GM06990 (cell line): ENCODE measurements around the gene DTNB.

Experiments
- DNase-seq: peaks from one replicate; pipeline ENCODE4 v3.0.0-alpha.2; 2011; ENCODE audit not compliant: insufficient read length; ENCODE audit errors: extremely low read depth
- H3K27me3 ChIP-seq: replicated peaks from 2 replicates; pipeline ENCODE4 v1.6.0; 2011; ENCODE audit warnings: low read length; ENCODE audit not compliant: control insufficient read depth, insufficient read depth
- H3K36me3 ChIP-seq: 2 replicates; pipeline ENCODE4 v1.5.1; 2011; ENCODE audit warnings: low read length; ENCODE audit not compliant: control insufficient read depth, insufficient read depth
- H3K4me3 ChIP-seq: replicated peaks from 2 replicates; pipeline ENCODE4 v1.5.1; 2011; ENCODE audit warnings: low read depth, mild to moderate bottlenecking, control low read depth, low read length
- CTCF ChIP-seq: IDR thresholded peaks from 2 replicates; pipeline ENCODE4 v1.5.1; 2011; ENCODE audit warnings: low read length, control low read depth, mild to moderate bottlenecking, inconsistent platforms; ENCODE audit not compliant: insufficient read depth, poor library complexity, severe bottlenecking

DTNB gene

DNA sequence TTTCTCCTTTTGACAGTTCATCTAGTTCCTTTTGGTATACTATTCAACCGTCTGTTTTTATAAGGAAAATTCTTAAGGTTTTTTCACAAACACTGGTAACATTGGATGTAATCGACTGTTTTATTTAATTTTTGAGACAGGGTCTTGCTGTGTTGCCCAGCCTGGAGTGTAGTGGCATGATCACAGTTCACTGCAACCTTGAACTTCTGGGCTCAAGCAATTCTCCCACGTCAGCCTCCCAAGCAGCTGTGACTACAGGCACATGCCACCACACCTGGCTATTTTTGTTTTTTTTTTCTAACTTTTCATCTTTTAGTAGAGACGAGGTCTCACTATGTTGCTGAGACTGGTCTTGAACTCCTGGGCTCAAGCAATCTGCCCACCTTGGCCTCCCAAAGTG is 227.3 kb downstream of the DTNB start:
- Histone ChIP-seq H3K36me3 (no peaks in the 10 kb centered on the region), H3K27me3 (no peaks in the 10 kb centered on the region), H3K4me3 (no peak overlapping the region)
- TF ChIP-seq CTCF: no peak
- no peak for DNase-seq

DNA sequence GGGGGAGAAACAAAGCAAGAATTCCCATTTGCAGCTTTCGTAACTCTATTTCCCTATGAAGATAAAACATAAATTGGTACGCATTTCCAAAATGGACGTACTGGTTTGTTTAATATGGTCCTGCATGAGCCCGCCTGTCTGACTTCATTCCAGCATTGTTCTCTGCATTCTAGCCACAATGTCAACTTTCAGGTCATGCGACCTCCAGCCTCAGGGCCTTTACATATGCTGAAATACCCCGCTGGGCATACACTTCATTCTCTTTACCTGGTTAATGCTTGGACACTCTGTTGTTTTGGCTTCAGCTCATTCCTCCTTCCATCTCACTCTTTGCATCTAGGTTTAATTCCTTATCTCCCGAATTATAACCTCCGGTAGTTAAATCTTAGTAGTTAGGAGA is 227.9 kb downstream of the DTNB start:
- no peak for DNase-seq
- H3K4me3 ChIP-seq: no peak overlapping the region
- no peaks in the 10 kb centered on the region for H3K36me3 ChIP-seq
- no peaks in the 10 kb centered on the region for H3K27me3 ChIP-seq
- TF ChIP-seq CTCF: no peak

DNA sequence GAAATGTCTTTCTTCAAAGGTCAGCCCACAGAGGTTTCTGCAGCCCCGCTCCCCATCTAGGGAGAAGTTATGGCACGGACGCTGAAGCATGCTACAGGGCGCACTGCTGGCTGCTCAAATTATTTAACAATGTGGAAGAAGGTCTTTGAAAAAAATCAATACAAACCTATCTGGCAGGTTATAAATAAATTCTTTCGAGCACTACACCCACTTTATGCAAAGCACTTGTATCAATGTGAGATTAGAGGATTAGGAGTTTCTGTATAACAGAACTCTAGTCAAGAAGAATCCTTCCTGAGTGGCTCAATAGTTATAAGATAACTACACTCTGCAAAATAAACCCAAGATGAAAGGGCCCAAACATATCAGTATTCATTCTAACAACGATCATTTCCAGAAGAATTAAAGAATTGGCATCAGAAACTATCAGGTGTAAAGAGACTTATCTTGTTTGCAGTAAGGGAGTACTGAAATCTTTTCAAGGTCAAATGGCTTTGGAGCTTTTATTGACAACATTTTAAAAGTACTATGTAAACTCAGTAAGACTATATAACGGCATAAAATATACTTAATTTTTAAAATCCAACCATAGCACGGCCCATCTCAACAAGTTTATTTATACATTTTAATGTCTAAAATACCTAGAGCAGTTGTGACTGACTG is 228.6 kb downstream of the DTNB start:
- no peak for DNase-seq
- Histone ChIP-seq H3K27me3 (no peaks in the 10 kb centered on the region), H3K36me3 (no peaks in the 10 kb centered on the region), H3K4me3 (no peak overlapping the region)
- no peak for TF ChIP-seq CTCF

DNA sequence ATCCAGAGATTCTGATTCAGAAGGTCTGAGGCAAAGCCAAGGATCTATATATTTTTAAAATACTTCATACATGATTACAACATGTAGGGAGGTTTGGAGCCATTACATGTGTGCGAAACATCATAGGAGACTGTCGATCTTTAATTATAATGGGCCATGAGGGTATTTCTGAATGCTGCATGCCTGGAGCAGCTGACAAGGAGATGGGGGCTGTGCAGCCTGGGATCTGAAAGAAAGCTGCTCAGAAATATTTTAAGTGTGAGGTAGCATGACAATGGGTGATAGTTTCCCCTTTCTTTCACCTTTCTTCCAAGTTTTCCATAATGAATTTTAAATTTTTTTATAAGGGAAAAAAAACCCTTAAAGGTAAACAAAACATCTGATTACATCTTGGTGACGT is 229.6 kb downstream of the DTNB start:
- no peak for TF ChIP-seq CTCF
- DNase-seq: no peak
- H3K36me3 ChIP-seq: no peaks in the 10 kb centered on the region
- H3K4me3 ChIP-seq: no peak overlapping the region
- H3K27me3 ChIP-seq: no peaks in the 10 kb centered on the region

DNA sequence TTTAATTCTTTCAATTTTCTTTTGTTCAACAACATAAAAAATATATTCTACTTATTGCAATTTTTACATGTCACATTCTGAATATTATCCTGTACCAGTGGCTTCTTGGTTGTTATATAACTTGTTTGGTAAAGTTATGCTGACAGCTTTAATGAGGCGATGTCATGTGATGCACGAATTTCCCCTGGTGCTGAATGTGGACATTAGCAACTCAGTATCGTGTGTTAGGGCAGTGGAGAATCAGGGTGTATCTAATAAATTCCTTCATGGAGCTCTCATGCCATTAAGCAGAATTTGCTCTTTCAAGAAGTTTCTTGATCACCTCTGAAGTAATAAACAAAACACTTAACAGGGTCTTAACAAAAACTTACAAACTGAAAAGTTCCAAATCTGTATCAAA is 232.0 kb downstream of the DTNB start:
- Histone ChIP-seq H3K36me3 (no peaks in the 10 kb centered on the region), H3K4me3 (no peak overlapping the region), H3K27me3 (no peaks in the 10 kb centered on the region)
- no peak for DNase-seq
- no peak for TF ChIP-seq CTCF

DNA sequence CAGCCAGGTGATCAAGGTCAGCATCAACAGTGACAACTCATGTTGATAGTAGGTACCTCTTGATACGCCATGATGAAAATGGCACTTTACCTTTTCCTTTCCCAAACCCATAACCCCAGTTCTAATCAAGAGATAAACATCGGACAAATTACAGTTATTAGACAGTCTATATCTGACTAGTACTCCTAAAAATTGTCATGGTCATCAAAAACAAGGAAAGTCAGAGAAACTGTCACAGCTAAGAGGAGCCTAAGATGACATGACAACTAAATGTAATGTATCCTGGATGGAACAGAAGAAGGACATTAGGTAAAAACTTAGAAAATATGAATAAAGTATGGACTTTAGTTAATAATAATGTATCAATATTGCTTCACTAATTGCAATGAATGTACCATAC is 234.6 kb downstream of the DTNB start:
- no peak for TF ChIP-seq CTCF
- no peak for DNase-seq
- H3K36me3 ChIP-seq: no peaks in the 10 kb centered on the region
- no peaks in the 10 kb centered on the region for H3K27me3 ChIP-seq
- H3K4me3 ChIP-seq: no peak overlapping the region
